Mesothelial cell of epicardium (in vitro differentiated cells): ENCODE data around the gene LCLAT1. TPM values are rescaled to one million over a fixed set of nuclear protein-coding genes. Genes with fewer than 3 reads are reported as not detected.

Experiments
- DNase-seq, 2 experiments: peaks; one replicate each; pipeline ENCODE4 v3.0.0; 2021; ENCODE audit warnings: low spot score in 2 of 2; ENCODE audit not compliant: unreplicated experiment in 2 of 2
- H3K27ac Mint-ChIP-seq: 2 replicates; pipeline ENCODE4 v1.8.0; 2021; ENCODE audit warnings: mixed read lengths
- H3K27me3 Mint-ChIP-seq: 2 replicates; pipeline ENCODE4 v1.8.0; 2021; ENCODE audit warnings: low read depth, mixed read lengths
- H3K36me3 Mint-ChIP-seq: 2 replicates; pipeline ENCODE4 v1.8.0; 2021; ENCODE audit warnings: mixed read lengths
- H3K4me1 Mint-ChIP-seq: 2 replicates; pipeline ENCODE4 v1.8.0; 2021; ENCODE audit warnings: mixed read lengths
- H3K4me3 Mint-ChIP-seq: 2 replicates; pipeline ENCODE4 v1.8.0; 2021; ENCODE audit warnings: mild to moderate bottlenecking, moderate library complexity, mixed read lengths
- H3K9me3 Mint-ChIP-seq: 2 replicates; pipeline ENCODE4 v1.8.0; 2021; ENCODE audit warnings: mixed read lengths
- CTCF ChIP-seq: fragments of 200-600 bp; sonication (generic); IDR thresholded peaks from one replicate; pipeline ENCODE4 v1.5.0; 2021; ENCODE audit warnings: antibody characterized with exemption; ENCODE audit not compliant: unreplicated experiment
- total RNA-seq: library from RNA; stranded (reverse); gene quantifications from 3 replicates; pipeline ENCODE4 v1.2.1, GENCODE V29; 2021

Gene LCLAT1
- total RNA-seq, 1 donor from 2014 or later: 23.2 TPM

GRCh38 chr2:30686000-30686399, 239.0 kb downstream of the LCLAT1 start:
- H3K27ac Mint-ChIP-seq: no peak overlapping the region
- peaks cover 14% of the 10 kb centered on the region for H3K4me1 Mint-ChIP-seq
- peak in 1 of 2 experiments; percentile 21 for DNase-seq
- no peaks in the 10 kb centered on the region for H3K36me3 Mint-ChIP-seq
- H3K27me3 Mint-ChIP-seq: no peaks in the 10 kb centered on the region
- no peak for TF ChIP-seq CTCF
- no peak overlapping the region for H3K4me3 Mint-ChIP-seq
- no peaks in the 10 kb centered on the region for H3K9me3 Mint-ChIP-seq

DNA sequence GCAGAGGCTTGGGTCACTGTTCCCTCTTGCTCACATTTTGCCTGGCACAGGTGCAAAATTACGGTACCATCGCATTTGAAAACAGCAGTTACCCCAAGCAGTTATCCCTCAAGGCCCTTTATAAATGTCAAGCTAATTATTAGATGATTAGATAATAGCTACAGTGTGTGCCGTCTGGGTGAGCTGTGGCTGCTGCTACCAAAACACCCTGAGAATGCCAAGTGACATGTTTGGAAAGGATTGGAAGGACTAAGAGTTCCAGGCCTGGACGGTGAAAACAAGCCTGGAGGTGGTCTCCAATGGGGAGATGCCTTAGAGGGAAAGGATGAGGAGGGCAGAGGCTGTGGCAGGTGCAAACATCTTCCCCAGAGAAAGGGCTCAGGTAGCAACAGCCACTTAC, 239.6 kb downstream of the LCLAT1 start:
- Mint-ChIP-seq H3K4me1 (peaks cover 14% of the 10 kb centered on the region), H3K4me3 (no peak overlapping the region), H3K27ac (no peak overlapping the region), H3K36me3 (no peaks in the 10 kb centered on the region), H3K27me3 (no peaks in the 10 kb centered on the region), H3K9me3 (no peaks in the 10 kb centered on the region)
- TF ChIP-seq CTCF: no peak
- peak in 1 of 2 experiments; percentile 11 for DNase-seq

- H3K36me3 Mint-ChIP-seq: no peaks in the 10 kb centered on the region
- DNase-seq: peak in 1 of 2 experiments; percentile 34
- H3K4me3 Mint-ChIP-seq: no peak overlapping the region
- peaks cover 14% of the 10 kb centered on the region for H3K4me1 Mint-ChIP-seq
- H3K27me3 Mint-ChIP-seq: no peaks in the 10 kb centered on the region
- H3K9me3 Mint-ChIP-seq: no peaks in the 10 kb centered on the region
- no peak for TF ChIP-seq CTCF
- no peak overlapping the region for H3K27ac Mint-ChIP-seq
These were observed 241.9 kb downstream of the LCLAT1 start for GRCh38 chr2:30688956-30689401.

- Mint-ChIP-seq H3K36me3 (no peaks in the 10 kb centered on the region), H3K4me3 (no peak overlapping the region), H3K27me3 (no peaks in the 10 kb centered on the region), H3K9me3 (no peaks in the 10 kb centered on the region), H3K27ac (no peak overlapping the region), H3K4me1 (peaks cover 14% of the 10 kb centered on the region)
- peak in 1 of 2 experiments; percentile 29 for DNase-seq
- TF ChIP-seq CTCF: no peak
These were observed 242.6 kb downstream of the LCLAT1 start for GRCh38 chr2:30689496-30690125.

DNA sequence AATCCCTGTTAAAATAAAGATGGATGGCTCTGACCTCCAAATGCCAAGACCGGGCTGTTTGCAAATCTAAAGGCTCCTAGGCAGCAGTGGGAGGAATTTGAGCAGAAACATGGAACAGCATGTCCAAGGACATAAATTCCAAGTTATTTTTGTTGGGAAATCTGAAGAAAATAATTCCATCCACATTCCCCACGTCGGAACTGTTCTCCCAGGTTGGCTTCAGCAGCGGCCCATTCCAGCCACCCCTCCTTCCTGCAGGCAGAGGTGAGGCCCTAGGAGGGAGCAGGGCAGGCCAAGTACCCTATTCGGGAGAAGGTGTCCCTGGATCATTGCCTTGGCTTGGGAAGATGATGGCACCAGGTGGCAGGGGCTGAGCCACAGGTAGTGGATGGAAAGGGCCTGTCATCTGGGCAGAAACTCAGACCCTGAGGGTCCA, 243.1 kb downstream of the LCLAT1 start:
- peak in 1 of 2 experiments; percentile 32 for DNase-seq
- peaks cover 14% of the 10 kb centered on the region for H3K4me1 Mint-ChIP-seq
- no peaks in the 10 kb centered on the region for H3K36me3 Mint-ChIP-seq

More for the DNA sequence above, 243.1 kb downstream of the LCLAT1 start:
- H3K4me3 Mint-ChIP-seq: no peak overlapping the region
- no peak for TF ChIP-seq CTCF
- no peaks in the 10 kb centered on the region for H3K27me3 Mint-ChIP-seq
- no peaks in the 10 kb centered on the region for H3K9me3 Mint-ChIP-seq
- no peak overlapping the region for H3K27ac Mint-ChIP-seq
